Fibroblast of villous mesenchyme (primary cell): ENCODE data around the gene OAS2. TPM values are rescaled to one million over a fixed set of nuclear protein-coding genes. Genes with fewer than 3 reads are reported as not detected.

Experiments
- DNase-seq: peaks from one replicate; pipeline ENCODE4 v3.0.0-alpha.2; 2010; ENCODE audit warnings: low read depth
- H3K4me3 ChIP-seq: 2 replicates; pipeline ENCODE4 v1.5.1; 2011; ENCODE audit warnings: low read depth, mild to moderate bottlenecking, low read length
- CTCF ChIP-seq: IDR thresholded peaks from 2 replicates; pipeline ENCODE4 v1.5.1; 2012; ENCODE audit warnings: low read depth, mild to moderate bottlenecking, low read length; ENCODE audit not compliant: insufficient read depth
- total RNA-seq: library from RNA; depleted of rRNA; stranded (reverse); fragments of >200 nt; gene quantifications from 2 replicates; pipeline ENCODE4 v1.2.3, GENCODE V29; 2012

The OAS2 gene
- total RNA-seq, 1 donor, result 5.6 TPM

- no peak for TF ChIP-seq CTCF
- DNase-seq, result no peak
- H3K4me3 ChIP-seq, result no peak overlapping the region
Observed at GRCh38 chr12:113027726-113028125, 49.4 kb downstream of the OAS2 start.

- H3K4me3 ChIP-seq, result no peak overlapping the region
- TF ChIP-seq CTCF, result peak; percentile 75
- DNase-seq, result peak; percentile 64
Observed at GRCh38 chr12:113030875-113031525, 52.7 kb downstream of the OAS2 start.

- DNase-seq, result no peak
- no peak overlapping the region for H3K4me3 ChIP-seq
- TF ChIP-seq CTCF, result no peak
Observed at GRCh38 chr12:113039911-113040445, 61.7 kb downstream of the OAS2 start.

GRCh38 chr12:113040722-113041171, 62.4 kb downstream of the OAS2 start:
- no peak for TF ChIP-seq CTCF
- DNase-seq, result peak; percentile 91
- H3K4me3 ChIP-seq, result no peak overlapping the region

GRCh38 chr12:113041560-113041959, 63.2 kb downstream of the OAS2 start:
- no peak overlapping the region for H3K4me3 ChIP-seq
- no peak for TF ChIP-seq CTCF
- DNase-seq, result no peak

GRCh38 chr12:113043240-113043639, 64.9 kb downstream of the OAS2 start:
- H3K4me3 ChIP-seq, result no peak overlapping the region
- no peak for TF ChIP-seq CTCF
- no peak for DNase-seq

GRCh38 chr12:113044516-113044915, 66.2 kb downstream of the OAS2 start:
- no peak for TF ChIP-seq CTCF
- no peak for DNase-seq
- H3K4me3 ChIP-seq, result no peak overlapping the region
